Erythroblast (primary cell): Measurements from ENCODE around the gene QKI.

Experiments
- GATA1 ChIP-seq: IDR thresholded peaks from 2 replicates; pipeline ENCODE4 v1.6.1; 2011; ENCODE audit warnings: low read depth, mild to moderate bottlenecking, control low read depth, low read length, moderate library complexity
- POLR2A ChIP-seq: IDR thresholded peaks from 2 replicates; pipeline ENCODE4 v1.6.1; 2011; ENCODE audit warnings: mild to moderate bottlenecking, low read length

DNA sequence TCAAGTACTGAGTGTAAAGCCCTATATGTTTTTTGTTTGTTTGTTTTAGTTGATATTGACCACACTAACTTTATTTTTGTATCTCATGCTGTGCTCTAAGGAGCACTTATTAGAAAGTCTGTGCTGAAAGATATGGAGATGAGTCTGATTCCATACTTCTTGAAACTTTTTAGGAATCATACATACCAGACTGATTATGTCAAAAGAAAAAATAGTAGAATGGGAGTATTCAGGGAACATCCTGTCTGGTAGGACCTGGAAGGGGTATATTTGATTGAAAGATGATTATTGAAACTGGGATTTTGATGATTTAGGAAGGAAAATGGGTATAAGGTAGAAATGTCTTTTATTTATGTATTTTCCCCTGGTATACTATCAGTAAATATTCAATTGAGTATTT lies 111.4 kb downstream of the QKI start:
- TF ChIP-seq POLR2A = no peak
- no peak for TF ChIP-seq GATA1
